Germinal center (tissue), 1 donor: Measurements from ENCODE around the gene HOXB1.
"Not testable (repeated sequence)": the region's sequence is repeated elsewhere in the genome, so short reads cannot be mapped to it uniquely, and the experiment has no call there.

Experiments used
- DNase-seq: peaks from one replicate; pipeline ENCODE4 v3.0.0; 2012; ENCODE audit warnings: mixed read lengths, low spot score

The HOXB1 gene

DNA sequence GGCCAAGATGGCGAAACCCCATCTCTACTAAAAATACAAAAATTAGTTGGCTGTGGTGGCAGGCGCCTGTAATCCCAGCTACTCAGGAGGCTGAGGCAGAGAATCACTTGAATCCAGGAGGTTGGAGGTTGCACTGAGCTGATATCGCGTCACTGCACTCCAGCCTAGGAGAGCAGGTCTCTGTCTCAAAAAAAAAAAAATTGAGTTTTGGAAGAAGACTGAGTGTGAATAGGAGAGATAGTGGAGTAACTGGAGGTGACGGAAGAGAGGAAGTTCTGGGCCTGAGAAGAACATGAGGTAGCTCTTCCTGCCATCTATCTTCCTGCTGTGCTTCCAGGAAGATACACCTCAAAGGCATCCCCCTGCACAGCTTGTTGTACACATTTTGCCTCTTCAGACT lies 11.4 kb downstream of the HOXB1 start:
- DNase-seq = no peak

GRCh38 chr17:48517478-48517877 lies 13.3 kb downstream of the HOXB1 start:
- DNase-seq = no peak

GRCh38 chr17:48515925-48516900 lies 14.6 kb downstream of the HOXB1 start:
- DNase-seq = no peak

- DNase-seq = no peak
These were observed 16.3 kb downstream of the HOXB1 start for GRCh38 chr17:48514477-48514876.

- DNase-seq = no peak
These were observed 16.9 kb downstream of the HOXB1 start for GRCh38 chr17:48513666-48514455.

DNA sequence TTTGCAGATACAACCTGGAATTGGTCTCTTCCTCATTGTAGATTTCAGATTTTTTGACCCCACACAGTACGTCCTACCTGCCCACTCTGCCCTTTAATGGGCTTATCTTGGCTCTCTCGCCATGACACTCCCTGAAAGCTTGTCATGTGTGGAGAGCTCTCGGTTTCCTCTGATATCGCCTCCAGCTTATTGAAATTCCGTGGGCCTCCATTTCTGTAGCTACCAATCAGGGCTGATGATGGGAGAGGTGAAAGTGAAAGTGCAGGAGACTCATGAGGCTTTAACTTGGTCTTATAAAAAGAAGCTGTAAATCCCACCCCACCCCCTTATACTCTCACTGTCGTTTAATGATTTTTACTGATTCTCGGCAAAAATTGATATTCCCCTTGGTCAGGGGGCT lies 17.7 kb downstream of the HOXB1 start:
- DNase-seq = no peak

GRCh38 chr17:48510761-48511604 lies 19.8 kb downstream of the HOXB1 start:
- no peak for DNase-seq

DNA sequence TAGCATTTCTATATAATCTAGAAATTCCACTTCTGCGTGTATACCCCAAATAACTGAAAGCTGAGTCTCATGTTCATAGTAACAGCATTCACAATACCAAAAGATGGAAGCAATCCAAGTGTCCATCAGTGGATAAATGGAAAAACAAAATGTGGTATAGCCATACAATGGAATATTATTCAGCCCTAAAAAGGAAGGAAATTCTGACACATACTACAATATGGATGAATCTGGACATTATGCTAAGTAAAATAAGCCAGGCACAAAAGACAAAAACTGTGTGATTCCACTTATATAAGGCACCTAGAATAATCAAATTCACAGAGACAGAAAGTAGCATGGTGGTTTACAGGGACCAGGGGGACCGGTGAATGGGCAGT lies 20.4 kb downstream of the HOXB1 start:
- no peak for DNase-seq

- DNase-seq = not testable (repeated sequence)
These were observed 21.1 kb downstream of the HOXB1 start for GRCh38 chr17:48509708-48510107.

DNA sequence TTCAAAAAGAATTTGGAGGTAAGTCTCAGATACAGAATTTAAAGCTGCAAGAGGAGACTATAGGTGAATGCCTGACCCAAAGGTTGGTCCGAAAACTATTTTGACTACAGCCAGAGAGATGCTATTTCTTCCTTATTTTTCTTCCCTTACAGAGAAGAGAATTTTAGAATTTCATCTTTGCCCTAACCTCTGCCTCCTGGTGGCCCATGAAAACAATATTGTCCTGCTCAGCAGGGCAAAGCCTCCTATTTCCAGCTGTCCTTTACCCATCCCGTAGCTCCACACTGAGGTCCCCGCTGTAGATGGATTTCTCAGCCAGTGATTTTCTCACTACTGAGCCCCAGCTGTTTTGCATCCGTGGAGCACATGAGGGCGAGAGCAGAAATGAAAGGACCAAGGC lies 24.6 kb downstream of the HOXB1 start:
- DNase-seq = no peak

DNA sequence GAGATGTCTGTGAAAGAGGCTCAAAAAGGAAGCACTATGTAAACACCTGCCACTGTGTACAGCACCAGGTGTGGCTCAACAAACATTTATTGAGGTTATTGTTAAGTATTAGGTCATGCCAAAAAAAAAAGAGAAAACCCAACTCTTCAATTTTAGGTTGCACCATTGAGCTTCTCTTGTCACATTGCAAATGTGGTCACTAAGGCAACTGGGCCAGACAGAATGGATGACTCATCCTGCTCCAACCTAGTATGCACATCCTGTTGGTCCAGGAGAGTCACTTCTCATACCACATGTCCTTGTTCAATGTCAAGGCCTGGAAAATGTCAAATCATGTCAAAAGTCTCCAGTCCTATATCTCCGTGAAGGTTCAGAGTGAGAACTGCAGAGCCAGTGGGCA lies 25.0 kb downstream of the HOXB1 start:
- no peak for DNase-seq

DNA sequence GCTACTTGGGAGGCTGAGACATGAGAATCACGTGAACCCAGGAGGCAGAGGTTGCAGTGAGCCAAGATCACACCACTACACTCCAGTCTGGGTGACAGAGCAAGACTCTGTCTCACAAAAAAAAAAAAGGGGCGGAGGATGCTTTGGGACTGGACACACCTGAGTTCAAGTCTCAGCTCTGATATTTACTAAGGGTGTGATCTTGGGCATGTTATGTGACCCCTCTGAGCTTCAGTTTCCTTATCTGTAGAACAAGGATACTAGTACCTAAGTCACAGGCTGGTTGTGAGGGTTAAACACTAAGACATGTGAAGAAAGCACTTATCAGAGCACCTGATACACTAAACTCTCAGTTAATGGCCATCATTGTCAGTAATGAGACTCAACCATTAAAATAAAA lies 25.9 kb downstream of the HOXB1 start:
- no peak for DNase-seq

GRCh38 chr17:48503747-48504146 lies 27.1 kb downstream of the HOXB1 start:
- DNase-seq = no peak

DNA sequence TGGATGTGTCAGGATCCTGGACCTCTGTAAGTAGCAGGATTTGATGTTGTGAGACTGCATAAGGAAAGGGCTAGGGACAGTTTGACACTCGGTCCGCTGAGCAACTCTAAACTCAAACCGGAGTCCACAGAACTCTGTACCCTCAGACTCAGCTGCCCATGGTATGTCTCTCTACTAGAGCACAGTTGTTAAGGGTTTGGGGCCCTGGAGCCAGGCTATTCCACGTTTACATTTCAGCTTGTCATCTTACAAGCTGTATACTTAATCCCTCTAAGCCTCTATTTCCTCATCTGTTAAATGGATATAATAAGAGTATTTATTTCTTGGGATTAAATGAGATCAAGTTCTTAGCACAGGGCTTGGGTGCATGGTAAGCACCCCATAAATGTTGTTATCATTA lies 27.9 kb downstream of the HOXB1 start:
- DNase-seq = no peak

DNA sequence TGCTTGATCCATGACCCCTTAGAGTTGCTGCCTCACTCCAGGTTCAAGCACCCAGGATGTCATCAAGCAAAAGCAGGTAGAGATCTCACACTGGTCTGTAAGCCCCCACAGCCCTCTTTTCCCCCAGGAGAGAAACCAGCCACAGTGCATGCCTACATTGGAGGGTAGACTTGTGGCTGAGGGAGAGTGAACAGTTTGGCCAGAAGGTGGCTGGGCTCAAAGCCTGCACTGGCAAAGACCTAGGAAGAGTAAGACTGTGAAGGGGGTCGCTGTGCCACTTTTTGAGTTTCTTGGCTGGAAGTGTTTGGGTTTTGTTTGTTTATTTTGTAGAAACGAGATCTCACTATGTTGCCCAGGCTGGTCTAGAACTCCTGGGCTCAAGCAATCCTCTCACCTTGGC lies 28.5 kb downstream of the HOXB1 start:
- DNase-seq = no peak

- no peak for DNase-seq
These were observed 30.1 kb downstream of the HOXB1 start for GRCh38 chr17:48500435-48501426.

DNA sequence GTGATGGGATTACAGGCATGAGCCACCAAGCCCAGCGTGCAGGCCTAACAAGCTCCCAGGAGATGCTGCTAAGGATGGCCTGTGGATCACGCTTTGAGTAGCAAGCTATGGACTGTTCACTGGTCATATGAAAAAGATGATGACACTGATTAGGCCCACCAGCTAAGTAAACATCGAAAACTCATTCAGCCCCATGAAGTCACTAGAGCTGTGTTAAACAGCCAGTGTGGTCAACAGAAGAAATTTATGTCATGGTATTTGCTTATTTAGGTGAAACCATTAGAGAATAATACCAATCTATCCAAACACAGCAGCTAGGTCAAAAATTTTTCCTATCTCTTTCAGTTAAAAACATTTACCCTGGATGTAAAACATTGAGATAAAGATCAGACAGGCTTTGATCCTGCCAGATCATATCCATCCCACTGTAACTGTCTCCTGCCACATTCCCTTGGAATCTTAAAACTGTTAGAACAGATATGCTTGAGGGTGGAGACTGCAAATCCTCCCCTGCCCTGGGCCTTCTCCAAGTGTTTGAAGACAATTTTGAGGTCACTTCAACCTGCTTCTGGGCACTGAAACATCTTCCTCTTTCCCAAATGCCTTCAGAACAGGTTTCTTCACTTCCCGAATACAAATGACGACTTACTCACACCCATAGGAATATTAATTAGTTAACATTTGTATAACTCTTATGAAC lies 30.9 kb downstream of the HOXB1 start:
- DNase-seq = no peak

- DNase-seq = no peak
These were observed 31.6 kb downstream of the HOXB1 start for GRCh38 chr17:48499248-48499647.

GRCh38 chr17:48498164-48498850 lies 32.5 kb downstream of the HOXB1 start:
- DNase-seq = no peak

GRCh38 chr17:48497103-48497502 lies 33.7 kb downstream of the HOXB1 start:
- no peak for DNase-seq
